ENCODE data around the gene FBXO10. TPM values are rescaled to one million over a fixed set of nuclear protein-coding genes. Genes with fewer than 3 reads are reported as not detected.
A peak's percentile ranks its signal among the peaks of the same experiment; 100 is the strongest.
"Not testable (repeated sequence)": the region's sequence is repeated elsewhere in the genome, so short reads cannot be mapped to it uniquely, and the experiment has no call there.

FBXO10 gene
- 6.2 and 8.4 TPM in 2 replicates for total RNA-seq (2014; rRNA removed; shearing (Covaris generic))

- DNase-seq (ENCODE audit: low read depth), result peak; percentile 57
These were observed at the start of gene FBXO10 for GRCh38 chr9:37575921-37576721. Gene FBXO10 (minus strand): TSS chr9:37576380. CDS start chr9:37541768, 34,612 bp downstream.

- no peak for DNase-seq (ENCODE audit: low read depth)
These were observed 49.6 kb upstream of the FBXO10 start for GRCh38 chr9:37625758-37626147.

- no peak for DNase-seq (ENCODE audit: low read depth)
These were observed 49.0 kb upstream of the FBXO10 start for GRCh38 chr9:37625036-37625757.

- no peak for DNase-seq (ENCODE audit: low read depth)
These were observed 47.9 kb upstream of the FBXO10 start for GRCh38 chr9:37624073-37624472.

- no peak for DNase-seq (ENCODE audit: low read depth)
These were observed 47.1 kb upstream of the FBXO10 start for GRCh38 chr9:37623267-37623666.

- no peak for DNase-seq (ENCODE audit: low read depth)
These were observed 46.3 kb upstream of the FBXO10 start for GRCh38 chr9:37622462-37622861.

GRCh38 chr9:37621273-37622121 lies 45.3 kb upstream of the FBXO10 start:
- DNase-seq (ENCODE audit: low read depth), result no peak

- no peak for DNase-seq (ENCODE audit: low read depth)
These were observed 44.2 kb upstream of the FBXO10 start for GRCh38 chr9:37620396-37620795.

GRCh38 chr9:37619806-37620205 lies 43.6 kb upstream of the FBXO10 start:
- no peak for DNase-seq (ENCODE audit: low read depth)

GRCh38 chr9:37618817-37619216 lies 42.6 kb upstream of the FBXO10 start:
- DNase-seq (ENCODE audit: low read depth), result peak; percentile 62

- DNase-seq (ENCODE audit: low read depth), result peak; percentile 53
These were observed 41.7 kb upstream of the FBXO10 start for GRCh38 chr9:37617832-37618231.

GRCh38 chr9:37617161-37617560 lies 41.0 kb upstream of the FBXO10 start:
- DNase-seq (ENCODE audit: low read depth), result no peak

- DNase-seq (ENCODE audit: low read depth), result no peak
These were observed 35.8 kb upstream of the FBXO10 start for GRCh38 chr9:37611961-37612360.

- DNase-seq (ENCODE audit: low read depth), result no peak
These were observed 34.8 kb upstream of the FBXO10 start for GRCh38 chr9:37611014-37611413.

GRCh38 chr9:37609735-37610397 lies 33.7 kb upstream of the FBXO10 start:
- DNase-seq (ENCODE audit: low read depth), result no peak

- no peak for DNase-seq (ENCODE audit: low read depth)
These were observed 32.1 kb upstream of the FBXO10 start for GRCh38 chr9:37608250-37608649.

- DNase-seq (ENCODE audit: low read depth), result no peak
These were observed 28.1 kb upstream of the FBXO10 start for GRCh38 chr9:37604296-37604695.

- no peak for DNase-seq (ENCODE audit: low read depth)
These were observed 26.6 kb upstream of the FBXO10 start for GRCh38 chr9:37602817-37603216.

GRCh38 chr9:37602061-37602460 lies 25.9 kb upstream of the FBXO10 start:
- DNase-seq (ENCODE audit: low read depth), result not testable (repeated sequence)

- no peak for DNase-seq (ENCODE audit: low read depth)
These were observed 20.3 kb upstream of the FBXO10 start for GRCh38 chr9:37596504-37596903.

- DNase-seq (ENCODE audit: low read depth), result no peak
These were observed 17.8 kb upstream of the FBXO10 start for GRCh38 chr9:37593883-37594448.

Data from M059J (cell line).